A673 (cell line): ENCODE results near the gene MYO1D. TPM values are rescaled to one million over a fixed set of nuclear protein-coding genes. Genes with fewer than 3 reads are reported as not detected.
A peak's percentile ranks its signal among the peaks of the same experiment; 100 is the strongest.

Source experiments
- BruUV-seq: library from RNA; stranded (reverse); fragments of 400-500 nt; replicated peaks from 2 replicates; lab custom pipeline; 2021; lab: Mats Ljungman, UMichigan
- CTCF ChIA-PET: fragments of 300-600 bp; sonication (Branson Sonifier 250); formaldehyde crosslinking; loops from one replicate; lab custom pipeline; 2022; ENCODE audit warnings: antibody characterized with exemption; lab: Charles Lee
- POLR2A ChIA-PET: fragments of 300-600 bp; sonication (Branson Sonifier 250); formaldehyde crosslinking; loops from one replicate; lab custom pipeline; 2022; ENCODE audit warnings: antibody characterized with exemption; ENCODE audit not compliant: low non-redundant PET; lab: Charles Lee
- DNase-seq: peaks from one replicate; pipeline ENCODE4 v3.0.0-alpha.2; 2015; ENCODE audit warnings: low spot score
- H3K27ac ChIP-seq: fragments of 200-600 bp; sonication (generic); 2 replicates; pipeline ENCODE4 v1.5.1; 2016; ENCODE audit warnings: mixed run types, low read depth, mild to moderate bottlenecking, mixed read lengths, antibody characterized with exemption, low read length; ENCODE audit not compliant: poor library complexity, severe bottlenecking
- H3K27me3 ChIP-seq: fragments of 200-600 bp; sonication (generic); replicated peaks from 2 replicates; pipeline ENCODE4 v1.6.1; 2017; ENCODE audit warnings: mixed run types, low read depth, mild to moderate bottlenecking, mixed read lengths, antibody characterized with exemption, low read length; ENCODE audit not compliant: insufficient read depth, poor library complexity
- H3K36me3 ChIP-seq: fragments of 200-600 bp; sonication (generic); 2 replicates; pipeline ENCODE4 v1.6.1; 2016; ENCODE audit warnings: mixed run types, mild to moderate bottlenecking, mixed read lengths, antibody characterized with exemption, low read length; ENCODE audit not compliant: insufficient read depth, poor library complexity, severe bottlenecking
- H3K4me1 ChIP-seq: fragments of 200-600 bp; sonication (generic); 2 replicates; pipeline ENCODE4 v1.6.1; 2017; ENCODE audit warnings: mixed run types, mild to moderate bottlenecking, mixed read lengths, antibody characterized with exemption, low read length; ENCODE audit not compliant: insufficient read depth, poor library complexity, severe bottlenecking
- H3K4me3 ChIP-seq: fragments of 200-600 bp; sonication (generic); 2 replicates; pipeline ENCODE4 v1.5.1; 2016; ENCODE audit warnings: low read depth, mixed run types, mild to moderate bottlenecking, mixed read lengths, low read length; ENCODE audit not compliant: poor library complexity, severe bottlenecking
- H3K9me3 ChIP-seq: fragments of 200-600 bp; sonication (generic); 2 replicates; pipeline ENCODE4 v1.6.1; 2016; ENCODE audit warnings: mixed run types, low read depth, mild to moderate bottlenecking, mixed read lengths, antibody characterized with exemption, low read length; ENCODE audit not compliant: poor library complexity, severe bottlenecking
- EZH2 ChIP-seq: fragments of 200-600 bp; sonication (generic); IDR thresholded peaks from 2 replicates; pipeline ENCODE4 v1.6.1; 2017; ENCODE audit warnings: borderline replicate concordance, low read depth, mild to moderate bottlenecking, mixed read lengths, antibody characterized with exemption, low read length; ENCODE audit not compliant: poor library complexity, severe bottlenecking
- intact Hi-C: fragments of 100-400 bp; cut with micrococcal nuclease; formaldehyde crosslinking; loops from one replicate; pipeline ENCODE4 v1.10.0; 2022; ENCODE audit not compliant: unreplicated experiment
- total RNA-seq: library from RNA; stranded (reverse); gene quantifications from 2 replicates; pipeline ENCODE4 v1.2.3, GENCODE V29; 2021
- TF ChIP-seq, protein P1 (sequence below): fragments of 300-800, 200-600 bp; sonication (generic); conservative IDR thresholded peaks from 2 replicates; pipeline ENCODE4 v1.5.1; 2017; ENCODE audit warnings: low read depth, mild to moderate bottlenecking, antibody characterized with exemption, low read length, moderate library complexity, mixed read lengths

Gene MYO1D
- total RNA-seq, 1 experiment from 2014 or later, result 10.4 TPM

DNA sequence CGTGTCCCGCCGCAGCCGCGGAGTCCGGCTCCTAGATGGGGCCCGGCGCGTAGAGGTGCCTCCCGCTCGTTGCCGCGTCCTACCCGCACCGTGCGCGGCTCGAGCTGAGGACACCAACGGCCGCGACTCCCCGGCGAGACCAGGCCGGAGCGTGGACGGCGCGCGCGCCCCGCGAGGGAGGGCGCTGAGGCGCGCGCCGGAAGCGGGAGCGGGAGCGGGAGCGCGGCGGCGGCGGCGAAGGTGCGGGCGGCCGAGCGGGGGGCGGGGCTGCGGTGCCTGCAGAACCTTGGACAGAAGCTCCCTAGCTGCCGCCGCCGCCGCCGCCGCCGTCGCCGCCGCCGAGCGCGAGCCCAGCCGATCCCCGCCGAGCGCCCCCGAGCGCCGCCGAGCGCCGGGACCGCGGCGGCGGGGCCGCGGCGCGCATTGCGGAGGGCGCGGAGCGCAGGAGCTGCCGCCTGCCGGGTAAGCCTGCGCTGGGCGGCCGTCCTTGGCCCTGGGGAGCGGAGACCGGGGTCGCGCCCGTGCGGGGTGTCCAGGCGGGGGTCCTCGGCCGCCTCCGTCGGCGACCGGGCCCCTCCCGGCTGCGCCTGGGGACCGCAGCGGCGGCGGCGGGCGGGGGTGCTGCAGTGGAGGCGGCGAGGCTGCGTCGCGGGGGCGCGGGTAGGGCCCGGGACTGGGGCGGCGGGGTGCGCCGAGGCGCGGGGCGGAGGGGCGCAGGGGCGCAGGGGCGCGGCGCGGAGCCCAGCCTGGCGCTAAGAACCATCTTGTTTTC, 390.0 kb downstream of the MYO1D start, which contains the start of gene CDK5R1:
Gene CDK5R1 (plus strand): TSS at position 293 of the 772 bp plus-strand sequence. CDS start 628 bp downstream, outside the sequence.
- intact Hi-C loops, result no loop called here
- no peaks in the 10 kb centered on the region for H3K27me3 ChIP-seq
- POLR2A ChIA-PET, result no interaction called here

DNA sequence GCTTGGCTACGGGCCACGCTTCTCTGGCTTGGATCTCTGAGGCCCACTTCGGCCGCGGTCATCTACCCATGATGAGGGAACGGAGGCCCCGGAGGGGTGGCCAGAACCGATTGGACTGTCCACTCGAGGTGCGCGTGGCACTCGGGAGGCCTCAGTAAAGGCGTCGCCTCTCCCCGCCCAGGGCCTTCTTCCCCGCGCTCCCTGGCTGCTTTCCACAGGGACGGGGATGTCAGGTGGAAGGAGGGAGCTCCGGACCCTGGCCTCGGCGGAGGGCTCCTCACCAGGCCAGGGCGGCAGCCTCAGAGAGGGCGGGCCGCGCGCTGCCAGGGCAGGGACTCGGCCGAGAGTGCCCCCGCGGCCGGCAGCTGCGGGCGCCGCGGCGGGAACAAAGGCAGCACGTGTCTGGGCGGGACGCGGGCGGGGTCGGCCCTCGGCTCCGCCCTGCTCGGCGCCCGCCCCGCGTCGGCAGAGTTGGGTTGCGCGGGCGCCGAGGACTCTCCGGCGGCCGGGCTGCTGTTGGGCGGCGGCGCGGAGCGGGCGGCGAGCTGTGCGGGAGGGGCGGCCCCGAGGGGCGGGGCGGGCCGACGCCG, 390.7 kb downstream of the MYO1D start:
- Histone ChIP-seq H3K9me3 (no peaks in the 10 kb centered on the region), H3K4me3 (peak overlapping the region; percentile 39), H3K36me3 (no peaks in the 10 kb centered on the region), H3K27ac (peak overlapping the region; percentile 37), H3K27me3 (no peaks in the 10 kb centered on the region), H3K4me1 (peaks cover 11% of the 10 kb centered on the region)
- DNase-seq, result peak; percentile 80
- CTCF ChIA-PET, result interaction anchor here (1.4 kb wide), 1 partner anchor 42 kb away, joined by 4 read pairs; the partner anchor contains the start of gene PSMD11
- TF ChIP-seq, protein P1, sequence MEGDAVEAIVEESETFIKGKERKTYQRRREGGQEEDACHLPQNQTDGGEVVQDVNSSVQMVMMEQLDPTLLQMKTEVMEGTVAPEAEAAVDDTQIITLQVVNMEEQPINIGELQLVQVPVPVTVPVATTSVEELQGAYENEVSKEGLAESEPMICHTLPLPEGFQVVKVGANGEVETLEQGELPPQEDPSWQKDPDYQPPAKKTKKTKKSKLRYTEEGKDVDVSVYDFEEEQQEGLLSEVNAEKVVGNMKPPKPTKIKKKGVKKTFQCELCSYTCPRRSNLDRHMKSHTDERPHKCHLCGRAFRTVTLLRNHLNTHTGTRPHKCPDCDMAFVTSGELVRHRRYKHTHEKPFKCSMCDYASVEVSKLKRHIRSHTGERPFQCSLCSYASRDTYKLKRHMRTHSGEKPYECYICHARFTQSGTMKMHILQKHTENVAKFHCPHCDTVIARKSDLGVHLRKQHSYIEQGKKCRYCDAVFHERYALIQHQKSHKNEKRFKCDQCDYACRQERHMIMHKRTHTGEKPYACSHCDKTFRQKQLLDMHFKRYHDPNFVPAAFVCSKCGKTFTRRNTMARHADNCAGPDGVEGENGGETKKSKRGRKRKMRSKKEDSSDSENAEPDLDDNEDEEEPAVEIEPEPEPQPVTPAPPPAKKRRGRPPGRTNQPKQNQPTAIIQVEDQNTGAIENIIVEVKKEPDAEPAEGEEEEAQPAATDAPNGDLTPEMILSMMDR, result no peak
- intact Hi-C loops, result no loop called here
- BruUV-seq, result no TSS peak
- POLR2A ChIA-PET, result no interaction called here

More for the DNA sequence above, 390.0 kb downstream of the MYO1D start, which contains the start of gene CDK5R1:
- BruUV-seq, result no TSS peak
- Histone ChIP-seq H3K4me3 (peak within 1 kb of the TSS; percentile 51), H3K4me1 (peaks cover 11% of the 10 kb centered on the region), H3K9me3 (no peaks in the 10 kb centered on the region), H3K36me3 (no peaks in the 10 kb centered on the region), H3K27ac (peak within 1 kb of the TSS; percentile 37)
- CTCF ChIA-PET, result interaction anchor here (1.4 kb wide), 1 partner anchor 43 kb away, joined by 4 read pairs; the partner anchor contains the start of gene PSMD11
- TF ChIP-seq EZH2, result no peak
- TF ChIP-seq, protein P1, result no peak
- peak; percentile 67 for DNase-seq

DNA sequence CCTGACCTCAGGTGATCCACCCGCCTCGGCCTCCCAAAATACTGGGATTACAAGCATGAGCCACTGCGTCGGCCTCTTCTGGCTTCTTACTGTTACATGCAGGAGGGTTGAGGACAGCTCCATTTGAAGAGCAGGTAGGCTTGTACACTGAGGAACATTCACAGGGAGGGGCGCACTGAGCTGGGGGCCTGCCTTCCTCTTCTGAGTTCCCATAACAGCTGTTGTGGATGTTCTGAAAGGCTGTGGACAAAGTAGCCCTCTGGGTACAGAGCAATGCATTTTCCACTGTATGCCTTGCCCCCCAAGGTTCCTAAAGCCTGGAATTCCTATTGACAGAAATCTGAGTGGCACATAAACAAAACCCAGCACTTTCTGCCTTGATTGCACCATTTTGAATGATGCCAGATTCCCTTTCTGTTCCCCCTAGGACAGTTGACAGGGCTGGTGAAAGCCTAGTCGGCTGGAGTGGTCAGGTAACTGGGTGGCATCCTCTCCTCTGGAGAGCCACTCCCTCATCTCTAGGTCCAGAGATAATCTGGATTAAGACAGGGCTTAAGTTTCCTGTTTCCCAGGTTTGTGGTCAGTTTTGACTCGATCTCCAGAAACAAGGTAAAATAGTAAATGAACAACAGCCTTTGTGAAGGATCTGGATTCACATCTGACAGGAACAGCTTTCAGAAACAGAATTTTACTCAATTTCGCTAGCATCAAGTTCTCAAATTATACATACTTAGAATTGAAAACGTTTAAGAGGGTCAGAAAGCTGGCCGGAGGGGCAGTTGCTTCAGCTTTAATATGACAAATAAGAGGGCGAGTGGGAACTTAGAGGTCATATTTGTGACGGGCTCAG, 391.4 kb downstream of the MYO1D start:
- BruUV-seq, result no TSS peak
- peaks cover 11% of the 10 kb centered on the region for H3K4me1 ChIP-seq
- TF ChIP-seq EZH2, result no peak
- TF ChIP-seq, protein P1, result no peak
- DNase-seq, result no peak
- no peak overlapping the region for H3K27ac ChIP-seq
- H3K4me3 ChIP-seq, result no peak overlapping the region
- no peaks in the 10 kb centered on the region for H3K9me3 ChIP-seq
- intact Hi-C loops, result no loop called here
- CTCF ChIA-PET, result no interaction called here
- peaks cover 1% of the 10 kb centered on the region for H3K36me3 ChIP-seq
- POLR2A ChIA-PET, result interaction anchor here (0.5 kb wide), 1 partner anchor 41 kb away, joined by 4 read pairs; no protein-coding TSS in a partner anchor
- no peaks in the 10 kb centered on the region for H3K27me3 ChIP-seq
